Left lobe of liver (tissue), 2 donors: Measurements from ENCODE around the gene C1orf53. TPM values are rescaled to one million over a fixed set of nuclear protein-coding genes. Genes with fewer than 3 reads are reported as not detected.
"Not testable (repeated sequence)": the region's sequence is repeated elsewhere in the genome, so short reads cannot be mapped to it uniquely, and the experiment has no call there.

Experiments used
- ATAC-seq: fragments of 200-7000 bp; cut with Tn5 transposase; one replicate; pipeline ENCODE4 v1.9.1; 2020; ENCODE audit warnings: mild to moderate bottlenecking, moderate library complexity
- DNase-seq: peaks from one replicate; pipeline ENCODE4 v3.0.0-alpha.2; 2020; ENCODE audit warnings: low spot score
- total RNA-seq: library from RNA; stranded (reverse); gene quantifications from one replicate; pipeline ENCODE4 v1.2.1, GENCODE V29; 2021
- donor health status: DM: no; HTN: no; CAD: no; lungs with moderate emphysema.
- donor health status: DM: no; HTN: yes; CAD: no.

Gene C1orf53
- total RNA-seq, 1 donor from 2014 or later = 7.0 TPM

DNA sequence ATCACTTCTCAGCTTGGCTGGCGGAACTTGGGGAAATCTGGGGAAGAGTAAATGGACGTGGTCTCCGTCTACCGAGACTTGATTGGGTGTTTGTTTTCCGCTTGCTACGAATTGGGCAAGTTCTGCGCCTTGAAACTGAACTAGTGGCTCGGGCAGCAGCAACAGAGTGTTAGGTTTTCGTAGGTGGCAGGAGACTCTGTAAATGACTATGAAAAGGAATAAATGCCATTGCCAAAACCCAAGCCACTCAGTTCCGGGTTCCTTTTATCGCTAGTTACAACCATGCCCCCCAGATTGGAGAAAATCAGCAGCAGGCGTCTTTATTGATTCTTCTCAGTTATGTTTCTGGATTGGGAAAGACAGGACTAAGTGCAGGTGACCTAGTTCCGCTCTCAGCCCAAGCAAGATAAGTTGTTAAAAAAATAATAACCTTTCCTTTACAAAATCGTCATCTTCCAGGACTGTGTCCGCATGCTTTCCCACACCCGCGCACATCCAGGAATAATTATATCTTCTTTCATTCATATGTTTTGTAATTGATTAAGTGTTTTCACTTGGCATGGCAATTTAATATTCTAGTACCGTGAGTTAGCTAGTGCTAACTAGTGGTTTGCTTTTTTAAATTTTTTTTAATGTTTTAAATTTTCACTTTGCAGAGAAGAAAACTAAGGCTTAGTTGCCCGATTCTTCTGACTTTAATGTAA is 18.1 kb downstream of the C1orf53 start:
- no peak for ATAC-seq
- no peak for DNase-seq

DNA sequence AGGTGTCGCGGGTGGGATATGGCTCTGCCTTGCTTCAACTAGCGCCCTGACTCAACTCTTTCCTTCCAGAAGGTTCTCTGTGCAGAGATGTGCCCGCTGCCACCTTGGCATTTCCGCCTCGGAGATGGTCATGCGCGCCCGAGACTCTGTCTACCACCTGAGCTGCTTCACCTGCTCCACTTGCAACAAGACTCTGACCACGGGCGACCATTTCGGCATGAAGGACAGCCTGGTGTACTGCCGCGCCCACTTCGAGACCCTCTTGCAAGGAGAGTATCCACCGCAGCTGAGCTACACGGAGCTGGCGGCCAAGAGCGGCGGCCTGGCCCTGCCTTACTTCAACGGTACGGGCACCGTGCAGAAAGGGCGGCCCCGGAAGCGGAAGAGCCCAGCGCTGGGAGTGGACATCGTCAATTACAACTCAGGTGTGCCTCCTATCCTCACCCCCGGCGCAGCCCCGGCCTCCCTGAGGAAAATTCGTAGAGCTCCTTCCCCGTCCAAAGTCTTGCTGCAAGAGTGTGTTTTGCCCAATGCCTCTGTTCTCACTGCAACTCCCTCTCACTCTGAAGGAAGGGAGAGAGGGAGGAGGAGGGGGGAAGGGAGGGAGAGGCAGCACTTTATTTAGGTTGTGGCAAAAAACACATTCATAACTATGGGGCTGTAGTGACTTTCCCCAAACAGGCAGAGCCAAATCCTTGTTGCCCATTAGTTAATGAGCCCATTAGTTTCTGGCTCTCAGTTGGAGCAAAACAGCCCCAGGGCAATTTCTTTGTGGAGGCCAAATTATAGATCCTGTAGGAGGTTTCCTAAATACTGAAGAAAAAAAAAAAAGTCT is 19.0 kb downstream of the C1orf53 start:
- DNase-seq (no peak), ATAC-seq (no peak)

DNA sequence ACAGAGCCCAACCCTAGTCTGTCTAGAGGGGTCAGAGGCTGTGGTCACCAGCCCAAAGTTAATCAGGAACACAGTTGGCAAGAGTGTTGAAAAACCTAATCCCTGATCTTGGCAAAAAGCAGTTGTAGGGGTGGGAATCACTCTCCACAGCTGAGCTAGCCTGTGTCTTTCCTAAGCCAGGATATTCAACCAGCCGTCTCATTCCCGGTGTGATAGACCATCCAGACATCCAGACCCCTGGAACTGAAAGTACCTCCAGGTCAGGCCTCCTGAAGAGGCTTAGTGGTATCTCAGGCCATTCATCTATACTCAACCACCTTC is 19.6 kb downstream of the C1orf53 start:
- no peak for ATAC-seq
- DNase-seq = no peak

DNA sequence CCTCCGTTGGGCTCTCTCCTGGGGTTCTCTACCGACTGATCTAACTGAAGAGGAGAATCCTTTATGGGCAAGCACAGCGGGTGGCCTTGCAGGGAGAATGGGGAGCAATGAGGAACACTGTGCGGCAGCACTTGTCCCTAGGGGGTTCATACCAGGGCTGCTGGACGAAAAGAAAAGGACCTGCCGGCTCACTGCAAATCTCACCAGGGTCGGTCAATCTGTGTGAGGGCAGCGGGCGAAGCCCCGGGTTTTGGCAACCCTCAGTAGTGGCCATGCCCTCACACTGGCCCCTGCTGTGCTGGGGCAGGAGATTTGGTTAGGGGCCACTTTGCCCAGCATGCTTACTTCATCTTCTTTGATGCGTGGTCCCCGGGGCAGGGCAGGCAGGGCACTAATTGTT is 20.6 kb downstream of the C1orf53 start:
- no peak for ATAC-seq
- no peak for DNase-seq

DNA sequence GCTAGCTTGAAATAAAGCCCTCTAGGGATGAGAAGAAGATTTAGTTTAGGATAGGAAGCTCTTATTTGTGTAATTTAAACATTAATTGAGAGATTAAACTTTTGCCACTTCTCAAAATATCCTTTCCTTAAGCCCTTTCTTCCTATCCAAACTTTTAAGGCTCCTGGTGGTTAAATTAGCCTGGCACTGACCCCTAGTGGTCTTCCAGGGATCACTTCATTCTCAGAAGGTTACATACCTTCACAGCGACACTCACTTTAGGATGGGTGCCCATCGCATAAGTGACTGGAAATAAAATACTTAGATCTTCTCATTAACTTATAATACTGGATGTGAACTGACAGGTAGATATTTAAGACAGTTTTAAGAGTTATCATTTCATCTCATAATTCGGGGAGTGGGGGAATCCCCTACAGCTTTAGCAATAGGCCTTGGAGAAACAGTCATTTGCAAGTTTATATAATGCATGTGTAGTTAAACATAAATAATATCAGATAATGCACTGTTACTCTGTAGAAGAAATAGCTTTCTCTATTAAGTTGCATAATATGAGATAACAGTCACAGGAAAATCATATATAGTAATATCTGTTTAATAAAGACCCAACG is 22.2 kb downstream of the C1orf53 start:
- ATAC-seq = peak; percentile 78
- no peak for DNase-seq

DNA sequence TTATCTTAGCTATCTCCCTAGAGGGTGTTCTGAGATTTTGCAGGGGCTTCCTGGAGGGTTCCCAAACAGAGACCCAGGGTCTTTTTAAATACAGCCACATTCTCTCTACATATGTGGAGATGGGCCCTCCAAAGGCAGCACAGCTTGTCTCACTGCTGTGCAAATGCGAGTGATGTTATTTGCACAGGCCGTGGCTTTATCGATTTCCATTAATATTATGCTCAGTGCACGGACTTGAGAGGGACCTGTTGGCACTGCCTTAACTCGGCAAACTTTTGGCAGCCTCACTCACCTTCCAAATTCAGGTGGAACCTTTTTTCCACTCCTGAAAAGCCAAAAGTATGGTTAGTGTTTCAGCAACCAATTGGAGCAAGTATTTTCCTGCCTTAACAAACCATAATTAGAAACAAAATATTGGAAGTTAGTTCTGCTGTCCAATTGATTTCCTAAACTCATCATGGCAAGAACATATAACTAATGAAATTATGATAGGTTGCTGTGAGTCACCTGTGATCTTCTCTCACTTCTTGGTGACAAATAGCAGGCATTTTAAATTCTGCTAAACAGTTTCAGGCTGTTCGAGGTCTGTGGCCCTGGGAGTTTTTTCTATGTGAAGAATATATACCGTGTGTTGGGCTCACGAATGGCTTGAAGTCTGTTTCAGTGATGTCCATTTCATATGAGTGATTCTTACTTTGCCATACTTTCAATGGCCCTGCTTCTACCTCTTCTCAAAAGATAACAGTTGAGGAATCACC is 25.7 kb downstream of the C1orf53 start:
- DNase-seq (no peak), ATAC-seq (peak; percentile 85)

DNA sequence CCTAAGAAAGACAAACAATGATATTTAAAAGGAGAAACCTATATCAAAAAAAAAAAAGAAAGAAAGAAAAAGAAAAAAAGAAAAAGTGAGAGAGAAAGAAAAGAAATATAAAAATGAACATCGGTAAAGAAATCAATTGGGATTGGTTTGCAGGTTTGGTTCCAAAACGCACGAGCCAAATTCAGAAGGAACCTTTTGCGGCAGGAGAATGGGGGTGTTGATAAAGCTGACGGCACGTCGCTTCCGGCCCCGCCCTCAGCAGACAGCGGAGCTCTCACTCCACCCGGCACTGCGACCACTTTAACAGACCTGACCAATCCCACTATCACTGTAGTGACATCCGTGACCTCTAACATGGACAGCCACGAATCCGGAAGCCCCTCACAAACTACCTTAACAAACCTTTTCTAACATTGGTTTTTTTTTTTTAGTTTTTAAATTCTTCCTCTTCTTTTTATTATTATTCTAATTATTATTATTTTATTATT is 26.5 kb downstream of the C1orf53 start:
- DNase-seq (no peak), ATAC-seq (peak; percentile 47)

DNA sequence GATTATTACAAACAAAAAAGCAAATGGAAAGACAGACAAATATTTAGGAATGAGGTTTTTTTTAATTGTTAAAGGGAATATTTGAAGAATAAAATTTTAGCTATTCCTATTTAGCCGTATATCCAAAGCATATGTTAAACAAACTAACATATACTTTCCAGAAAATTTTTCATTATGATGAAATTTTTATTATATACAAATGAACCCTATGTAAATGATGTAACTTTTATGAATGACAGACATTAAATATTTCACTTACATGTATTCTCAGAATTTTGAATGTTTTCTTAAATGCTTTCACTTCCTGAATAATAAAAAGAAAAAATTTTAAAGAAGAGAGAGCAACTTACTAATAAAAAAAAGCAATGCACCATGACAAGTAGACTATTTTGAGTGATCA is 30.6 kb downstream of the C1orf53 start:
- no peak for DNase-seq
- ATAC-seq = no peak

DNA sequence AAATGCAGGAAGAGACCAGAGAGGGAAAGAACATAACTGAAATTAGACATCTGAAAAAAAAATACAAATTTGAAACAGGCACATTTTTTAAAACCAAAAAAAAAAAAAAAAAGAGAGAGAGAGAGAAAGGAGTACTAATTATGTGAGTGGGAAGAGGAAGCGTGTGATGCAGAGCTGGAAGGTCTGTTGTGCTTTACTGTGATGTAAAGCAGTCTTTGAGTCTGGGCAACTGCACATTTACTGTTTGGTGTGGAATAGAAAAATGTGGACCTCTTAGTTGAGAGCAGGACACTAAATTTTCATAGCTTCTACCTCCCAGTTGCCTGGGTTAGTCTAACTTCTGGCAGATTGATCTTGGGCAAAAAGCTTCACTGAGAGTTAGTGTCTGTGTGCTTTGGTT is 31.2 kb downstream of the C1orf53 start:
- ATAC-seq (peak; percentile 14), DNase-seq (no peak)

DNA sequence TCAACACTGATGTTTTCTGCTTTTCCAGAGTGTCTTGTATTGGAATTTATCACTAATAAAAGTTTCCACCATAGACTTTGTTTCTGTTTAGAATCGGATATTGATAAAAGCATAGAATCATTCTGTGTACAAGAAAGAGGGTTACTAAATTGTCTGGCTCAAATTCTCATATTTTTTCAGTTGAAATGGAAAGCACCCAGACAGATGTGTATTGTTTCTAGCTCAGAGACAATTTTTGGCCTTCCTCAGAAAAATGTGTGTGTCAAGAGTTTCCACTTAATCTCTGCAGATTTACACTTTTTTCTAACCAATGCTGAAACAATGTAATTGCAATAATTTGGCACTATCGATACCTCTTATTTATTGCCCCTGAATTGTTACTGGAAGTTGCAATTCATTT is 35.0 kb downstream of the C1orf53 start:
- DNase-seq = no peak
- no peak for ATAC-seq

DNA sequence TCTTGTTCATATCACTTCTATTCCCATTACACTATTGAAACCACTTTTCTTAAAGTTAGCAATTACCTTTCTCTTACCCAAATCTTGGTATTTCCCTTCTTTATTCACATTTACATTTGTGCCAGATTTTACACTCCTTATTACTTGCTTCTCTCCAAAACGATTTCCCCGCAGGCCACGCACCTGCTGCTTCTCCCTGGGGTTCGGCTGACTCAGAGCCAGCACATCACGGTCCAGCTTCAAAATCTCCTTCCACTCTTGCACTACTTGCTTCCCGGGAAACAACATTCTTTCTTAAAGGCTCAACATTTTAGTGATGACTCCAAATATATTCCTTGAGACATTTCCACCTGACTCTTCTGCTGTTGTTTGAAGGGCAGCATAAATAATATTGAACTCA is 35.5 kb downstream of the C1orf53 start:
- DNase-seq = no peak
- no peak for ATAC-seq

DNA sequence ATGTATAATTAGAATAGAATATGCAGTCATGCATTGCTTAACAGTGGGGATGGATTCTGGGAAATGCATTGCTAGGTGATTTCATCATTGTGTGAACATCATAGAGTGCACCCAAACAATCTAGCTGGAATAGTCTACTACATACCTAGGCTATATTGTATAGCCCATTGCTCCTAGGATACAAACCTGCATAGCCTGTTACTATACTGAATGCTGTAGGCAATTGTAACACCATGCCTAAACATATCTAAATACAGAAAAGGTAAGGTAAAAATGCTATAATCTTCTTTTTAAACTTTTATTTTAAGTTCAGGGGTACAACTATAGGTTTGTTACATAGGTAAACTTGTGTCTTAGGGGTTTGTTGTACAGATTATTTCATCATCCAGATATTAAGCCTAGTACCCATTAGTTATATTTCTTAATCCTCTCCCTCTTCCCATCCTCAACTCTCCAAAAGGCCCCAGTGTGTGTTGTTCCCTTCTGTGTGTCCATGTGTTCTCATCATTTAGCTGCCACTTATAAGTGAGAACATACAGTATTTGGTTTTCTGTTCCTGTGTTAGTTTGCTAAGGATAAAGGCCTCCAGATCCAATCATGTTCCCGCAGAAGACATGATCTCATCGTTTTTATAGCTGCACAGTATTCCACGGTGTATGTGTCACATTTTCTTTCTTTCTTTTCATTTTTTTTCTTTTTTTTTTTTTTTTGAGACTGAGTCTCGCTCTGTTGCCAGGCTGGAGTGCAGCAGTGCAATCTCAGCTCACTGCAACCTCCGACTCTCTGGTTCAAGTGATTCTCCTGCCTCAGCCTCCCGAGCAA is 36.9 kb downstream of the C1orf53 start:
- not testable (repeated sequence) for ATAC-seq, DNase-seq

DNA sequence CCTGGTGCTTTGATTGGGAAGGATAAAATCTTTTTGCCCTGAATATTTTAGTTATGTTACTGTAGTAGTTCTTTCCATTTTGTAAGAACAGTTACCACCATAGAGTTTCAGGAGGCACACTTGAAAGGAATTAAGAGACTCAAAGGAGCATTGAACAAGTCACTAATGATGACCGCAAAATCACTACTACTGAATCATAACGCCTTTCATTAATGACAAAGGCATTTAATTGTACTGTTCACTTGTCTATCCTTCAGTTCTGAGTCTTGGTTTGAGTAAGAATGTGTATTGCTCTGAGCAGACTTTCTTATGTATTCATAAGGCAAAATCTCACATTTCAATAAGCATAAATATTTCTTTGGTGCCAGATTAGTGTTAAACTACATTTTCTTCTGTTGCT is 39.6 kb downstream of the C1orf53 start:
- ATAC-seq = no peak
- DNase-seq = no peak

DNA sequence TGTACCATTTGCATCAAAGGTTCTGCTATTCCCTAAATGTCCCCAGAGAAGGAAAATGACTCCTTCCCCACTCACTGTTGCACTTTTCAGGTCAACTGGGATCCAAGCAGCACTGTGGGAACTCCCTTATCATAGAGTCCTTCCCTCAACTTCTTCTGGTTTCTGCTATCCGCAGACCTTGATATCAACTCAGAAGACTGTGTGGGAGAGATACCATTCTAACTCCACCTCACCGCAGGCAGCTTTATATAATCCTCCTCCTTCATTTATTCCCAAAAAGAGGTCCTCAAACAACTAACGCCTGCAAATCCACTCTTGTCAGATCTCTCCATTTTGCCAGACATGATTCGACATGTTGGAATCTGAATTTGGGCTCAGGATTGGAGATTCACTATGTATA is 42.1 kb downstream of the C1orf53 start:
- no peak for ATAC-seq
- DNase-seq = no peak

DNA sequence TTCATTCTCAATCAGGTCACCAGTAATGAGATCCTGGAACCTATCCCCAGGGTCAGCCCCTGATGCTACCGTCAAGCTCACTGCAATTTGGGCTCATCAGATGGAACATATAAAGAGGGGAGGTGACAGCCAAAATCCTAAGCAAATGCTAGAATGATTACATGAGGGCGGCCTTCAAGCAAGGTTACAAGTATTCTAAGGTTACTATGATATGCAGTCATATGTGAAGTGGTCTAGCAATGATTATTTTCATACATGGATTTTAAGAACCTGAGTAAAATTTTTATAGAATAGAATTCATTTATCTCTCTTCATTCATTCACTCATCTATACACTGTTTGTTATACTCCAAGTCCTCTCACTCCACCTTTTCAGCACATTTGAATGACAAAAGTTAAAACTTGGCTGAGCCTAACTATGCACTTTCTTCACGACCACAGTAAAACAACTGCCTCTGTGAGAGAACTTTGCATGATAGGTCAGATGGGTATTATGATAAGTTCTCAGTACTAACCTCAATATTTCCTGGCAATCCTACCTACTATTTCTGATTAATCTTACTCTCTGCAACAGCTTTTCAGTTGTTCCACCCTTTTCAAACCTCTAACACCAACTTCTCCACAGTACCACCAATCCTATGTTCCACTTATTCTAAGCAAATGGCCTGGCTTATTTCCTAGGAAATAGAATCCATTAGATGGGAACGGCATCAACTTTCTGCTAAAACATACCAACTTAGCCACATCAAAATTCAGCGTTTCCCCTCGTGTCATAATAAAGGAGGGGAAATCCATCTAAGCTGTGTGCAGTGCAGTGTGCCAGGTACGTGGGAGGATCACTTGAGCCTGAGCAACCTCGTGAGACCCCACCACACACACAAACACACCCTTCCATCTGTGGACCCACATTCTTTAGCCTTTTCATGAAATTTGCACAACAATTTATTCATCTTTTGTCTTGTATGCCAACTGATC is 46.8 kb downstream of the C1orf53 start:
- DNase-seq (no peak), ATAC-seq (peak; percentile 52)

DNA sequence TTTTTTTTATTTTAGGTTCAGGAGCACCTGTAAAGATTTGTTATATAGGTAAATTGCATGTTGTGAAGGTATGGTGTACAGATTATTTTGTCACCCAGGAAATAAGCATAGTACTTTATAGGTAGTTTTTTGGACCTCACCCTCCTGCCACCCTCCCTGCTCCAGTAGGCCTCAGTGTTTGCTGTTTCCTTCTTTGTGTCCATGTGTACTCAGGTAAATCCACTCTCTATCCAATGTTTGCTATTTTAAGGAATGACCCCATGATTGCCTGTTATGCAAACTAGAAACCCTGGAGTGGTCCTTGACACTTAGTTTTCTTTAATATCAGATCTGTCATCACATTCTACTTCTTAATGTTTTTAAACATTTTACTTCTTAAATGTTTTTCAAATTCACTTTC is 48.7 kb downstream of the C1orf53 start:
- DNase-seq (no peak), ATAC-seq (peak; percentile 23)

DNA sequence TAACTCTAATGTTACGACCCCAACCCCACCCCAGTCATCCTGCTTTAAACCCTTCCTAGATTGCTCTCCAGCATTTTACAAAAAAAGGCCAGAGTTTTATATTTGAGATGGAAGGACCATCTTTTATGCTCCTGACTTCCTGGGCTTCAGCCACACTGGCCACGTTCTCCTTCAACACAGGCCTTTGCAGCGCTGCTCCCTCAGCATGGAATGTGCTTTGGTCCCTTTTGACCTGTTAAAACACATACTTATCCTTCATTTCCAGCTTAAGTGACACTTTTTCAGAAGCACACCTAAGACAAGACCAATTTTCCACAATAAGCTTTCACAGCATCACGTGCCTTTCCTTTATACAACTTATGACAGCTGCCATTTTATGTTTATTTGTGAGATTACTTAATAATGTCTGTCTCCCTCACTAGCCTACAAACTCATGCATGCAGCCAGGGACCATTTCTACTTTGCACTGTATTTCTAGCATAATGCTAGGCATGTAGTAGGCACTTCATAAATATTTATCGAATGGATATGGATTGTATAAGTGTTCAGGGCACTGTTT is 49.3 kb downstream of the C1orf53 start:
- DNase-seq (no peak), ATAC-seq (no peak)

DNA sequence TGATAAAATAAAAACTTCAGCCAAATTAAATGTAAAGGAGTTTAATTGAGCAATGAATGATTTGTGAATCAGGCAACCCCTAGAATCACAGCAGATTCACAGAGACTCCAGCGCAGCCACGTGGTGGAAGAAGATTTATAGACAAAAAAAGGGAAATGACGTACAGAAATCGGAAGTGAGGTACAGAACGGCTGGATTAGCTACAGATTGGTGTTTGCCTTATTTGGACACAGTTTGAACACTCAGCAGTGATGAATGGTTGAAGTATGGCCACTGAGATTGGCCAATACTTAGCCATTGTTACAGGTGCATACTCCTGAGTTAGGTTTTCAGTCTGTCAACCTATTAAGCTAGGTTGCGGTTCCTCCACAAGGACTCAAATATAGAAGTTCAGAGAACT is 51.0 kb downstream of the C1orf53 start:
- not testable (repeated sequence) for DNase-seq, ATAC-seq
